GM23248 (cell line): Measurements from ENCODE around the gene VPS52.

Source experiments
- EZH2 ChIP-seq: fragments of 200-600 bp; sonication (generic); IDR thresholded peaks from 2 replicates; pipeline ENCODE4 v1.6.1; 2018; ENCODE audit warnings: antibody characterized with exemption, mild to moderate bottlenecking; ENCODE audit not compliant: insufficient read depth, poor library complexity, severe bottlenecking
- EZH2phosphoT487 ChIP-seq: fragments of 200-600 bp; sonication (generic); IDR thresholded peaks from 2 replicates; pipeline ENCODE4 v1.6.1; 2018; ENCODE audit warnings: antibody characterized with exemption, moderate library complexity, mild to moderate bottlenecking, low read depth; ENCODE audit not compliant: insufficient read depth

- TF ChIP-seq EZH2 = no peak
- no peak for TF ChIP-seq EZH2phosphoT487
These were observed 27.7 kb upstream of the VPS52 start for GRCh38 chr6:33299237-33299944.
